ENCODE measurements around the gene SPRED3.
A peak's percentile ranks its signal among the peaks of the same experiment; 100 is the strongest.
"Not testable (repeated sequence)": the region's sequence is repeated elsewhere in the genome, so short reads cannot be mapped to it uniquely, and the experiment has no call there.

Gene SPRED3

GRCh38 chr19:38417544-38418506 is 29.3 kb downstream of the SPRED3 start:
- Histone ChIP-seq H3K4me3 (ENCODE audit: low read depth, low read length) (peak overlapping the region; percentile 45; the same call in 1 of the 2 replicates), H3K36me3 (ENCODE audit: insufficient read depth, low read length) (no peaks in the 10 kb centered on the region), H3K79me2 (ENCODE audit: control insufficient read depth, insufficient read depth, low read length, unreplicated experiment) (no peaks in the 10 kb centered on the region), H3K27me3 (ENCODE audit: insufficient read depth, low read length) (peaks cover 11% of the 10 kb centered on the region), H3K27ac (ENCODE audit: low read depth, low read length) (no peak overlapping the region), H3K4me1 (ENCODE audit: control insufficient read depth, insufficient read depth, low read length, unreplicated experiment) (no peaks in the 10 kb centered on the region), H2AFZ (ENCODE audit: low read length, unreplicated experiment) (no peak overlapping the region)

- Histone ChIP-seq H3K27ac (ENCODE audit: low read depth, low read length) (no peak overlapping the region), H3K36me3 (ENCODE audit: insufficient read depth, low read length) (no peaks in the 10 kb centered on the region), H3K4me1 (ENCODE audit: control insufficient read depth, insufficient read depth, low read length, unreplicated experiment) (no peaks in the 10 kb centered on the region), H3K27me3 (ENCODE audit: insufficient read depth, low read length) (peaks cover 11% of the 10 kb centered on the region), H3K4me3 (ENCODE audit: low read depth, low read length) (no peak overlapping the region), H2AFZ (ENCODE audit: low read length, unreplicated experiment) (no peak overlapping the region), H3K79me2 (ENCODE audit: control insufficient read depth, insufficient read depth, low read length, unreplicated experiment) (no peaks in the 10 kb centered on the region)
These were observed 32.4 kb downstream of the SPRED3 start for GRCh38 chr19:38420935-38421334.

GRCh38 chr19:38421856-38422255 is 33.4 kb downstream of the SPRED3 start:
- no peaks in the 10 kb centered on the region for H3K79me2 ChIP-seq (ENCODE audit: control insufficient read depth, insufficient read depth, low read length, unreplicated experiment)
- H3K4me3 ChIP-seq (ENCODE audit: low read depth, low read length) = no peak overlapping the region
- no peaks in the 10 kb centered on the region for H3K4me1 ChIP-seq (ENCODE audit: control insufficient read depth, insufficient read depth, low read length, unreplicated experiment)
- peaks cover 11% of the 10 kb centered on the region for H3K27me3 ChIP-seq (ENCODE audit: insufficient read depth, low read length)
- no peaks in the 10 kb centered on the region for H3K36me3 ChIP-seq (ENCODE audit: insufficient read depth, low read length)
- H2AFZ ChIP-seq (ENCODE audit: low read length, unreplicated experiment) = no peak overlapping the region
- no peak overlapping the region for H3K27ac ChIP-seq (ENCODE audit: low read depth, low read length)

- H2AFZ ChIP-seq (ENCODE audit: low read length, unreplicated experiment) = no peak overlapping the region
- no peak overlapping the region for H3K27ac ChIP-seq (ENCODE audit: low read depth, low read length)
- no peaks in the 10 kb centered on the region for H3K4me1 ChIP-seq (ENCODE audit: control insufficient read depth, insufficient read depth, low read length, unreplicated experiment)
- no peaks in the 10 kb centered on the region for H3K79me2 ChIP-seq (ENCODE audit: control insufficient read depth, insufficient read depth, low read length, unreplicated experiment)
- no peaks in the 10 kb centered on the region for H3K36me3 ChIP-seq (ENCODE audit: insufficient read depth, low read length)
- peaks cover 11% of the 10 kb centered on the region for H3K27me3 ChIP-seq (ENCODE audit: insufficient read depth, low read length)
- H3K4me3 ChIP-seq (ENCODE audit: low read depth, low read length) = no peak overlapping the region
These were observed 33.9 kb downstream of the SPRED3 start for GRCh38 chr19:38422438-38422837.

GRCh38 chr19:38424272-38424671 is 35.8 kb downstream of the SPRED3 start:
- H3K27ac ChIP-seq (ENCODE audit: low read depth, low read length) = no peak overlapping the region
- H2AFZ ChIP-seq (ENCODE audit: low read length, unreplicated experiment) = no peak overlapping the region
- H3K4me1 ChIP-seq (ENCODE audit: control insufficient read depth, insufficient read depth, low read length, unreplicated experiment) = no peaks in the 10 kb centered on the region
- H3K27me3 ChIP-seq (ENCODE audit: insufficient read depth, low read length) = no peaks in the 10 kb centered on the region
- H3K36me3 ChIP-seq (ENCODE audit: insufficient read depth, low read length) = no peaks in the 10 kb centered on the region
- no peak overlapping the region for H3K4me3 ChIP-seq (ENCODE audit: low read depth, low read length)
- H3K79me2 ChIP-seq (ENCODE audit: control insufficient read depth, insufficient read depth, low read length, unreplicated experiment) = no peaks in the 10 kb centered on the region

GRCh38 chr19:38425222-38425809 is 36.8 kb downstream of the SPRED3 start:
- Histone ChIP-seq H3K79me2 (ENCODE audit: control insufficient read depth, insufficient read depth, low read length, unreplicated experiment) (no peaks in the 10 kb centered on the region), H3K36me3 (ENCODE audit: insufficient read depth, low read length) (no peaks in the 10 kb centered on the region), H3K27ac (ENCODE audit: low read depth, low read length) (no peak overlapping the region), H3K4me3 (ENCODE audit: low read depth, low read length) (no peak overlapping the region), H3K27me3 (ENCODE audit: insufficient read depth, low read length) (0 out of 2 replicates have a peak, but pooled peaks cover 4% of the 10 kb centered on the region), H3K4me1 (ENCODE audit: control insufficient read depth, insufficient read depth, low read length, unreplicated experiment) (no peaks in the 10 kb centered on the region), H2AFZ (ENCODE audit: low read length, unreplicated experiment) (no peak overlapping the region)

- H3K27ac ChIP-seq (ENCODE audit: low read depth, low read length) = no peak within 1 kb of the TSS
- no peak within 1 kb of the TSS for H3K4me3 ChIP-seq (ENCODE audit: low read depth, low read length)
- 0 out of 2 replicates have a peak, but pooled peaks cover 4% of the 10 kb centered on the region for H3K27me3 ChIP-seq (ENCODE audit: insufficient read depth, low read length)
- no peaks in the 10 kb centered on the region for H3K36me3 ChIP-seq (ENCODE audit: insufficient read depth, low read length)
- H3K79me2 ChIP-seq (ENCODE audit: control insufficient read depth, insufficient read depth, low read length, unreplicated experiment) = no peaks in the 10 kb centered on the region
- no peaks in the 10 kb centered on the region for H3K4me1 ChIP-seq (ENCODE audit: control insufficient read depth, insufficient read depth, low read length, unreplicated experiment)
- H2AFZ ChIP-seq (ENCODE audit: low read length, unreplicated experiment) = no peak within 1 kb of the TSS
These were observed 37.4 kb downstream of the SPRED3 start, which contains the start of gene RASGRP4 for GRCh38 chr19:38425810-38426466. TSS of gene RASGRP4 (minus strand) at chr19:38426219. CDS start at chr19:38426091, 128 bp downstream.

- H3K27ac ChIP-seq (ENCODE audit: low read depth, low read length); H3K4me3 ChIP-seq (ENCODE audit: low read depth, low read length); H3K4me1 ChIP-seq (ENCODE audit: control insufficient read depth, insufficient read depth, low read length, unreplicated experiment); H3K36me3 ChIP-seq (ENCODE audit: insufficient read depth, low read length); H3K27me3 ChIP-seq (ENCODE audit: insufficient read depth, low read length); H3K79me2 ChIP-seq (ENCODE audit: control insufficient read depth, insufficient read depth, low read length, unreplicated experiment); H2AFZ ChIP-seq (ENCODE audit: low read length, unreplicated experiment): not testable (repeated sequence)
These were observed 38.7 kb downstream of the SPRED3 start for GRCh38 chr19:38427035-38427677.

GRCh38 chr19:38429055-38429810 is 40.7 kb downstream of the SPRED3 start:
- Histone ChIP-seq H3K4me3 (ENCODE audit: low read depth, low read length) (no peak overlapping the region), H3K36me3 (ENCODE audit: insufficient read depth, low read length) (no peaks in the 10 kb centered on the region), H3K27me3 (ENCODE audit: insufficient read depth, low read length) (peaks cover 14% of the 10 kb centered on the region), H3K79me2 (ENCODE audit: control insufficient read depth, insufficient read depth, low read length, unreplicated experiment) (no peaks in the 10 kb centered on the region), H3K4me1 (ENCODE audit: control insufficient read depth, insufficient read depth, low read length, unreplicated experiment) (no peaks in the 10 kb centered on the region), H3K27ac (ENCODE audit: low read depth, low read length) (no peak overlapping the region), H2AFZ (ENCODE audit: low read length, unreplicated experiment) (no peak overlapping the region)

- no peaks in the 10 kb centered on the region for H3K79me2 ChIP-seq (ENCODE audit: control insufficient read depth, insufficient read depth, low read length, unreplicated experiment)
- H2AFZ ChIP-seq (ENCODE audit: low read length, unreplicated experiment) = no peak overlapping the region
- no peak overlapping the region for H3K4me3 ChIP-seq (ENCODE audit: low read depth, low read length)
- H3K27ac ChIP-seq (ENCODE audit: low read depth, low read length) = no peak overlapping the region
- no peaks in the 10 kb centered on the region for H3K36me3 ChIP-seq (ENCODE audit: insufficient read depth, low read length)
- H3K4me1 ChIP-seq (ENCODE audit: control insufficient read depth, insufficient read depth, low read length, unreplicated experiment) = no peaks in the 10 kb centered on the region
- peaks cover 20% of the 10 kb centered on the region for H3K27me3 ChIP-seq (ENCODE audit: insufficient read depth, low read length)
These were observed 41.3 kb downstream of the SPRED3 start for GRCh38 chr19:38429811-38430156.

Data from ACC112 (cell line).